H9 (cell line): ENCODE measurements around the gene CHMP6. TPM values are rescaled to one million over a fixed set of nuclear protein-coding genes. Genes with fewer than 3 reads are reported as not detected.

Source experiments
- DNase-seq: peaks from one replicate; pipeline ENCODE4 v3.0.0-alpha.2; 2017
- H2AFZ ChIP-seq: one replicate; pipeline ENCODE4 v1.6.1; 2013; ENCODE audit warnings: mild to moderate bottlenecking, low read length, control low read depth, moderate library complexity
- H2AK5ac ChIP-seq: 2 replicates; pipeline ENCODE4 v1.6.1; 2013; ENCODE audit warnings: low read length, control low read depth, mixed read lengths; ENCODE audit not compliant: insufficient read length
- H2BK120ac ChIP-seq: one replicate; pipeline ENCODE4 v1.6.1; 2013; ENCODE audit warnings: low read depth, mild to moderate bottlenecking, low read length, control low read depth, inconsistent platforms; ENCODE audit not compliant: poor library complexity, severe bottlenecking
- H2BK12ac ChIP-seq: 2 replicates; pipeline ENCODE4 v1.6.1; 2013; ENCODE audit warnings: low read length, control low read depth, mixed read lengths, low read depth; ENCODE audit not compliant: insufficient read length
- H2BK15ac ChIP-seq: 2 replicates; pipeline ENCODE4 v1.6.1; 2013; ENCODE audit warnings: low read depth, low read length, control low read depth
- H2BK20ac ChIP-seq: one replicate; pipeline ENCODE4 v1.6.1; 2013; ENCODE audit warnings: low read depth, mild to moderate bottlenecking, low read length, control low read depth, inconsistent platforms; ENCODE audit not compliant: poor library complexity, severe bottlenecking
- H2BK5ac ChIP-seq: 2 replicates; pipeline ENCODE4 v1.6.1; 2013; ENCODE audit warnings: low read length, control low read depth, mixed read lengths; ENCODE audit not compliant: insufficient read length
- H3K14ac ChIP-seq: 2 replicates; pipeline ENCODE4 v1.6.1; 2013; ENCODE audit warnings: low read length, control low read depth; ENCODE audit not compliant: insufficient read depth
- H3K18ac ChIP-seq: 2 replicates; pipeline ENCODE4 v1.6.1; 2013; ENCODE audit warnings: low read depth, mild to moderate bottlenecking, mixed read lengths, low read length, control low read depth; ENCODE audit not compliant: insufficient read length
- H3K23ac ChIP-seq: 2 replicates; pipeline ENCODE4 v1.6.1; 2013; ENCODE audit warnings: low read length, control low read depth, mixed read lengths, low read depth; ENCODE audit not compliant: insufficient read length
- H3K23me2 ChIP-seq: 2 replicates; pipeline ENCODE4 v1.6.1; 2013; ENCODE audit warnings: low read depth, mild to moderate bottlenecking, mixed read lengths, low read length, control low read depth; ENCODE audit not compliant: insufficient read length, poor library complexity, severe bottlenecking
- H3K27ac ChIP-seq: 2 replicates; pipeline ENCODE4 v1.5.1; 2013; ENCODE audit warnings: low read length, control low read depth, mixed read lengths, low read depth; ENCODE audit not compliant: insufficient read length
- H3K27me3 ChIP-seq: 2 replicates; pipeline ENCODE4 v1.6.1; 2013; ENCODE audit warnings: low read length, control low read depth, inconsistent platforms; ENCODE audit not compliant: insufficient read depth
- H3K4ac ChIP-seq: 2 replicates; pipeline ENCODE4 v1.6.1; 2013; ENCODE audit warnings: low read depth, mild to moderate bottlenecking, control low read depth, inconsistent platforms, low read length, moderate library complexity
- H3K4me1 ChIP-seq: 2 replicates; pipeline ENCODE4 v1.6.1; 2013; ENCODE audit warnings: low read length, control low read depth, inconsistent platforms; ENCODE audit not compliant: insufficient read depth
- H3K4me2 ChIP-seq: 2 replicates; pipeline ENCODE4 v1.6.1; 2013; ENCODE audit warnings: low read length, control low read depth, mixed read lengths; ENCODE audit not compliant: insufficient read length, insufficient read depth
- H3K56ac ChIP-seq: 2 replicates; pipeline ENCODE4 v1.6.1; 2013; ENCODE audit warnings: low read depth, mild to moderate bottlenecking, mixed read lengths, low read length, control low read depth; ENCODE audit not compliant: insufficient read length
- H3K79me1 ChIP-seq: 2 replicates; pipeline ENCODE4 v1.6.1; 2013; ENCODE audit warnings: low read depth, mild to moderate bottlenecking, moderate library complexity, low read length, control low read depth, inconsistent platforms; ENCODE audit not compliant: insufficient read depth, poor library complexity, severe bottlenecking
- H3K79me2 ChIP-seq: 2 replicates; pipeline ENCODE4 v1.6.1; 2013; ENCODE audit warnings: low read length, control low read depth, inconsistent platforms; ENCODE audit not compliant: insufficient read depth
- H3K9ac ChIP-seq: 2 replicates; pipeline ENCODE4 v1.6.1; 2013; ENCODE audit warnings: low read length, control low read depth, mixed read lengths; ENCODE audit not compliant: insufficient read length; ENCODE audit errors: extremely low read depth
- H3K9me3 ChIP-seq: one replicate; pipeline ENCODE4 v1.6.1; 2013; ENCODE audit warnings: low read depth, low read length, inconsistent platforms; ENCODE audit not compliant: control insufficient read depth
- H3T11ph ChIP-seq: one replicate; pipeline ENCODE4 v1.6.1; 2013; ENCODE audit warnings: mild to moderate bottlenecking, low read length, control low read depth, inconsistent platforms
- H4K20me1 ChIP-seq: one replicate; pipeline ENCODE4 v1.6.1; 2013; ENCODE audit not compliant: control insufficient read depth, insufficient read length, insufficient read depth
- H4K5ac ChIP-seq: 2 replicates; pipeline ENCODE4 v1.6.1; 2013; ENCODE audit warnings: low read depth, mild to moderate bottlenecking, mixed read lengths, low read length, control low read depth; ENCODE audit not compliant: insufficient read length
- H4K8ac ChIP-seq: replicated peaks from 2 replicates; pipeline ENCODE4 v1.6.1; 2013; ENCODE audit warnings: low read length, control low read depth, mixed read lengths, low read depth; ENCODE audit not compliant: insufficient read length
- H4K91ac ChIP-seq: 2 replicates; pipeline ENCODE4 v1.6.1; 2013; ENCODE audit warnings: low read depth, mild to moderate bottlenecking, moderate library complexity, mixed read lengths, low read length, control low read depth; ENCODE audit not compliant: insufficient read length
- H3K27ac Mint-ChIP-seq, 3 experiments: 2 replicates in 2 of 3; 3 replicates in 1 of 3; pipeline ENCODE4 v1.8.0; 2020 to 2021; ENCODE audit warnings: mixed read lengths in 3 of 3, mild to moderate bottlenecking in 1 of 3, moderate library complexity in 1 of 3
- H3K27me3 Mint-ChIP-seq: 2 replicates; pipeline ENCODE4 v1.8.0; 2021; ENCODE audit warnings: low read depth, mild to moderate bottlenecking, moderate library complexity, mixed read lengths
- H3K36me3 Mint-ChIP-seq, 3 experiments: 2 replicates in 2 of 3; 3 replicates in 1 of 3; pipeline ENCODE4 v1.8.0; 2020 to 2021; ENCODE audit warnings: low read depth in 3 of 3, mixed read lengths in 3 of 3; ENCODE audit not compliant: insufficient read depth in 1 of 3
- H3K4me1 Mint-ChIP-seq, 2 experiments: 2 replicates each; pipeline ENCODE4 v1.8.0; 2020; ENCODE audit warnings: mixed read lengths in 2 of 2
- H3K4me3 Mint-ChIP-seq, 2 experiments: 2 replicates in 1 of 2; 3 replicates in 1 of 2; pipeline ENCODE4 v1.8.0; 2020 to 2021; ENCODE audit warnings: mild to moderate bottlenecking in 2 of 2, mixed read lengths in 2 of 2, moderate library complexity in 1 of 2
- H3K9me3 Mint-ChIP-seq, 2 experiments: 2 replicates in 1 of 2; 3 replicates in 1 of 2; pipeline ENCODE4 v1.8.0; 2020; ENCODE audit warnings: mild to moderate bottlenecking in 2 of 2, mixed read lengths in 2 of 2, moderate library complexity in 1 of 2
- WGBS: extraction: QIAGEN DNeasy Blood & Tissue Kit; methylation state at CpG from one replicate; pipeline ENCODE4 v1.1.7; 2013; ENCODE audit warnings: missing lambda C conversion rate, low lambda C conversion rate, mixed read lengths; ENCODE audit not compliant: insufficient read length; ENCODE audit errors: extremely low coverage; 5-methylcytosine and 5-hydroxymethylcytosine counted together
- total RNA-seq: library from RNA; stranded (reverse); gene quantifications from 2 replicates; pipeline ENCODE4 v1.2.1, GENCODE V29; 2021
- TF ChIP-seq, protein P1 (sequence below): fragments of 200-600 bp; sonication (generic); conservative IDR thresholded peaks from 3 replicates; pipeline ENCODE4 v1.8.0; 2021; ENCODE audit warnings: antibody characterized with exemption, mild to moderate bottlenecking

CHMP6 gene
- total RNA-seq, 1 experiment from 2014 or later = 23.4 TPM

GRCh38 chr17:80970762-80971703 is 20.6 kb upstream of the CHMP6 start:
- no peak overlapping the region for H4K8ac ChIP-seq
- no peak overlapping the region; a peak in 1 of 7 replicates for H3K27ac Mint-ChIP-seq
- H4K91ac ChIP-seq = no peak overlapping the region
- H3T11ph ChIP-seq = no peak overlapping the region
- no peaks in the 10 kb centered on the region; a peak in 1 of 5 replicates for H3K9me3 Mint-ChIP-seq
- no peaks in the 10 kb centered on the region for H4K20me1 ChIP-seq
- H3K18ac ChIP-seq = no peak overlapping the region
- no peaks in the 10 kb centered on the region for H3K4me1 ChIP-seq
- H3K27me3 ChIP-seq = no peaks in the 10 kb centered on the region
- H3K27ac ChIP-seq = no peak overlapping the region
- H3K79me1 ChIP-seq = no peaks in the 10 kb centered on the region
- H3K27me3 Mint-ChIP-seq = peaks cover 3% of the 10 kb centered on the region
- peaks cover 5 to 6% of the 10 kb centered on the region in 2 experiments for H3K4me1 Mint-ChIP-seq
- H3K23me2 ChIP-seq = no peaks in the 10 kb centered on the region
- H2BK5ac ChIP-seq = no peak overlapping the region
- TF ChIP-seq, protein P1, sequence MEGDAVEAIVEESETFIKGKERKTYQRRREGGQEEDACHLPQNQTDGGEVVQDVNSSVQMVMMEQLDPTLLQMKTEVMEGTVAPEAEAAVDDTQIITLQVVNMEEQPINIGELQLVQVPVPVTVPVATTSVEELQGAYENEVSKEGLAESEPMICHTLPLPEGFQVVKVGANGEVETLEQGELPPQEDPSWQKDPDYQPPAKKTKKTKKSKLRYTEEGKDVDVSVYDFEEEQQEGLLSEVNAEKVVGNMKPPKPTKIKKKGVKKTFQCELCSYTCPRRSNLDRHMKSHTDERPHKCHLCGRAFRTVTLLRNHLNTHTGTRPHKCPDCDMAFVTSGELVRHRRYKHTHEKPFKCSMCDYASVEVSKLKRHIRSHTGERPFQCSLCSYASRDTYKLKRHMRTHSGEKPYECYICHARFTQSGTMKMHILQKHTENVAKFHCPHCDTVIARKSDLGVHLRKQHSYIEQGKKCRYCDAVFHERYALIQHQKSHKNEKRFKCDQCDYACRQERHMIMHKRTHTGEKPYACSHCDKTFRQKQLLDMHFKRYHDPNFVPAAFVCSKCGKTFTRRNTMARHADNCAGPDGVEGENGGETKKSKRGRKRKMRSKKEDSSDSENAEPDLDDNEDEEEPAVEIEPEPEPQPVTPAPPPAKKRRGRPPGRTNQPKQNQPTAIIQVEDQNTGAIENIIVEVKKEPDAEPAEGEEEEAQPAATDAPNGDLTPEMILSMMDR = no peak
- H3K9me3 ChIP-seq = no peaks in the 10 kb centered on the region
- H2BK120ac ChIP-seq = no peak overlapping the region
- H3K9ac ChIP-seq = no peak overlapping the region
- no peak overlapping the region for H2BK15ac ChIP-seq
- H2AK5ac ChIP-seq = no peak overlapping the region
- no peak overlapping the region for H3K4me2 ChIP-seq
- peaks cover 0 to 2% (median 2%) of the 10 kb centered on the region in 3 experiments; a peak in 2 of 7 replicates for H3K36me3 Mint-ChIP-seq
- H3K4me3 Mint-ChIP-seq = no peak overlapping the region
- no CpG with 5 or more reads among the region's 26 CpGs for WGBS
- H2AFZ ChIP-seq = no peak overlapping the region
- no peaks in the 10 kb centered on the region for H3K79me2 ChIP-seq
- H2BK20ac ChIP-seq = no peak overlapping the region
- no peak overlapping the region for H3K23ac ChIP-seq
- no peak for DNase-seq
- H3K14ac ChIP-seq = no peak overlapping the region; the same call in 1 of the 2 replicates
- H3K56ac ChIP-seq = no peak overlapping the region
- no peak overlapping the region for H3K4ac ChIP-seq
- H4K5ac ChIP-seq = no peak overlapping the region
- no peak overlapping the region for H2BK12ac ChIP-seq
